ENCODE results near the gene ZDHHC1. TPM values are rescaled to one million over a fixed set of nuclear protein-coding genes. Genes with fewer than 3 reads are reported as not detected.
A peak's percentile ranks its signal among the peaks of the same experiment; 100 is the strongest.

Gene ZDHHC1
- total RNA-seq, 4 donors from 2014 or later = 7.5 to 26.7 (median 17.3) TPM

- TF ChIP-seq POLR2AphosphoS5 (IDR thresholded peaks at IDR 0.05) (no peak), POLR2A (IDR thresholded peaks at IDR 0.05) (no peak), EP300 (IDR thresholded peaks at IDR 0.05) (no peak)
- TF ChIP-seq, protein P1, sequence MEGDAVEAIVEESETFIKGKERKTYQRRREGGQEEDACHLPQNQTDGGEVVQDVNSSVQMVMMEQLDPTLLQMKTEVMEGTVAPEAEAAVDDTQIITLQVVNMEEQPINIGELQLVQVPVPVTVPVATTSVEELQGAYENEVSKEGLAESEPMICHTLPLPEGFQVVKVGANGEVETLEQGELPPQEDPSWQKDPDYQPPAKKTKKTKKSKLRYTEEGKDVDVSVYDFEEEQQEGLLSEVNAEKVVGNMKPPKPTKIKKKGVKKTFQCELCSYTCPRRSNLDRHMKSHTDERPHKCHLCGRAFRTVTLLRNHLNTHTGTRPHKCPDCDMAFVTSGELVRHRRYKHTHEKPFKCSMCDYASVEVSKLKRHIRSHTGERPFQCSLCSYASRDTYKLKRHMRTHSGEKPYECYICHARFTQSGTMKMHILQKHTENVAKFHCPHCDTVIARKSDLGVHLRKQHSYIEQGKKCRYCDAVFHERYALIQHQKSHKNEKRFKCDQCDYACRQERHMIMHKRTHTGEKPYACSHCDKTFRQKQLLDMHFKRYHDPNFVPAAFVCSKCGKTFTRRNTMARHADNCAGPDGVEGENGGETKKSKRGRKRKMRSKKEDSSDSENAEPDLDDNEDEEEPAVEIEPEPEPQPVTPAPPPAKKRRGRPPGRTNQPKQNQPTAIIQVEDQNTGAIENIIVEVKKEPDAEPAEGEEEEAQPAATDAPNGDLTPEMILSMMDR (IDR thresholded peaks at IDR 0.05) = no peak
- 94 to 100% methylated on average over 1 to 3 of the region's 5 CpGs for WGBS, 2 donors (ENCODE audit: low coverage in 1 of 2)
- H3K4me1 ChIP-seq = peaks cover 0 to 19% (median 11%) of the 10 kb centered on the region in 3 donors
- no peaks in the 10 kb centered on the region for H3K27me3 ChIP-seq
- no peak overlapping the region for H3K27ac ChIP-seq
- no peaks in the 10 kb centered on the region for H3K9me3 ChIP-seq
- no peak for ATAC-seq
- H3K36me3 ChIP-seq = peaks cover 0 to 18% of the 10 kb centered on the region in 2 donors
- H3K4me3 ChIP-seq = no peak overlapping the region
These were observed 11.5 kb downstream of the ZDHHC1 start for GRCh38 chr16:67404740-67405226.

DNA sequence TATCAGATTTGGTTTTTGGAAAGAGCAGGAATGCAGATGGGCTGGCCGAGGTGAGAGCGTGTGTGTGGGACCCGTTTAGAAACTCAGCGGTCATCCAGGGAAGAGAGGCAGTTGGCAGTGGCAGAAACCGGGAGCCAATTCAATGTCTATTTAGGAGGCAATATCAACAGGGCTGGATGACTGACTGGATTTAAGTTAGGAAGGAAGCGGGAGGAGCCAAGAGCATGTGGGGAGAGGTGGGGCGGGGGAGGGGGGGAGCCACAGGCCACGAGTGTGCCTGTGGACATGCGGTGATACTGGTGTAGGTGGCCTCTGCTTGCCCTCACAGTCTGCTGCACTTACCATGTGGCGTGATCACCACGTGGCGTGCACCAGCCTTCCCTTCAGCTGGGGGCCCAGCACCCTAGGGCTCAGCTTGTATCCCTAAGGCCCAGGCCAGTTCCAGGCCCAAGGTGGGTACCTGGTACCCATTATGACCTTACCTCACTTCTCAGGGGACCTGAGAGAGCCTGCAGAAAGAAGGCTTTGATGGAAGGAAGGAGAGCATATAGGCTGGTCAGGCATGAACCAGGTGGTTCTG lies 12.2 kb downstream of the ZDHHC1 start:
- whole genome bisulfite sequencing, 2 donors (ENCODE audit: low coverage in 1 of 2) = 87% methylated on average over 3 of the region's 12 CpGs; no CpG with 5 or more reads in 1 of the 2 donors
- ATAC-seq = no peak
- Histone ChIP-seq H3K27ac (no peak overlapping the region), H3K27me3 (no peaks in the 10 kb centered on the region), H3K9me3 (no peaks in the 10 kb centered on the region), H3K4me1 (peaks cover 0 to 26% (median 18%) of the 10 kb centered on the region in 3 donors), H3K36me3 (peaks cover 0 to 14% of the 10 kb centered on the region in 2 donors), H3K4me3 (no peak overlapping the region)
- TF ChIP-seq POLR2A (IDR thresholded peaks at IDR 0.05) (no peak), POLR2AphosphoS5 (IDR thresholded peaks at IDR 0.05) (no peak), EP300 (IDR thresholded peaks at IDR 0.05) (no peak)
- TF ChIP-seq, protein P1 (IDR thresholded peaks at IDR 0.05) = no peak

GRCh38 chr16:67400901-67401300 lies 15.4 kb downstream of the ZDHHC1 start:
- no peak overlapping the region for H3K4me3 ChIP-seq
- no peaks in the 10 kb centered on the region for H3K9me3 ChIP-seq
- no peaks in the 10 kb centered on the region for H3K27me3 ChIP-seq
- ATAC-seq = no peak
- no peak overlapping the region for H3K27ac ChIP-seq
- TF ChIP-seq, protein P1 (IDR thresholded peaks at IDR 0.05) = no peak
- no peak for TF ChIP-seq EP300 (IDR thresholded peaks at IDR 0.05)
- no peak for TF ChIP-seq POLR2A (IDR thresholded peaks at IDR 0.05)
- no peak for TF ChIP-seq POLR2AphosphoS5 (IDR thresholded peaks at IDR 0.05)
- peaks cover 0 to 12% of the 10 kb centered on the region in 2 donors for H3K36me3 ChIP-seq
- H3K4me1 ChIP-seq = peaks cover 3 to 41% (median 28%) of the 10 kb centered on the region in 3 donors
- WGBS, 2 donors (ENCODE audit: low coverage in 1 of 2) = 100% methylated on average over 1 of the region's 14 CpGs; no CpG with 5 or more reads in 1 of the 2 donors

DNA sequence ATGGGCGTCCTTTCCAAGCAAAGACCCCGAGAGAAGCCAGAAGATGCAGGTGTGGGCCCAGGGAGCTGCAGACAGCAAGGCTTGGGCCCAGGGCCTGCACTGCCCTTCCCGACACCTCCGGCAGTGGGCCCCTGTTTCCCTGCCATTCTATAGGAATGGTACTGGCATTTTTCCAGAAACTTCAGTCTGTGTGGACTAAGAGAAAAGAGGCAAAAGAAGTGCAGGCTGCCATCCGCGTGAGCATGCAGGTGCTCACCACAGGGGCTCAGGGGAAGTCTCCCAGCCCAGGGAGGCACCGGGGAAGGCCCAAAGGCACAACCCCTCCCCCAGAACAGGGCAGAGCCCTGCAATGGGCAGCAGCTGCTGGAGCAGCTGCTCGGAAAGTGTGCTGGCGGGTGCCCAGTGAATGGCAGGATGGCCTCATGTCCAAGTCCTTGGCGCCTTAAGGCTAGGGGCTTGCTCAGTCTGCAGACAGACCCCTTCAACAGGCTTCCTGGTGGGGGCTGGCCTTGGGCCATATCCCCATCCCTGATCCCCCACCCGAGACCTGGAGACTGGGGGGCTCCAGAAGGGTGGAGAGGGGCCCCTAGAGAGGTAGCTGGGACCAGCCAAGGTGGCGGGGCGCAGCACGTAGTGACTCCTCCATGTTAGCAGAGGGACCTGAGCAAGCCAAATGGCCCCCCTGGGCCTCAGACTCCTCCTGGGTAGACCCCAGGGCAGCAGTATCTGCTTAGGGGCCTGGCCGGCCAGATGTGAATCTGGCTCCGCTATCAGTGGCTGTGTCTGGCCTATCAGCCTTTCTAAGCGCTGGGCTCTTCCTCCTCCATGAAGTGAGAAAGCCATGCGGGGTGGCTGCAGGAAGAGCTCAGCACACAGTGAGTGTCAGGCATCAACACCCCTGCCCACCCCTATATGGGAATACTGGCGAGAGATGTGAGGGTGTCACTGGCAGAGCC lies 16.2 kb downstream of the ZDHHC1 start:
- Histone ChIP-seq H3K9me3 (no peaks in the 10 kb centered on the region), H3K36me3 (peaks cover 0 to 8% of the 10 kb centered on the region in 2 donors), H3K4me1 (peaks cover 3 to 47% (median 33%) of the 10 kb centered on the region in 3 donors), H3K27ac (no peak overlapping the region), H3K27me3 (no peaks in the 10 kb centered on the region), H3K4me3 (no peak overlapping the region)
- ATAC-seq = no peak
- WGBS, 2 donors (ENCODE audit: low coverage in 1 of 2) = 24 to 83% methylated on average over 3 to 6 of the region's 19 CpGs
- TF ChIP-seq POLR2A (IDR thresholded peaks at IDR 0.05) = no peak
- TF ChIP-seq, protein P1 (IDR thresholded peaks at IDR 0.05) = peak in 1 of 4 experiments; percentile 16
- no peak for TF ChIP-seq POLR2AphosphoS5 (IDR thresholded peaks at IDR 0.05)
- TF ChIP-seq EP300 (IDR thresholded peaks at IDR 0.05) = no peak

All from gastroesophageal sphincter (tissue), 4 donors.